HG03469 (cell line): ENCODE measurements around the gene ADIPOQ.
"Not testable (repeated sequence)": the region's sequence is repeated elsewhere in the genome, so short reads cannot be mapped to it uniquely, and the experiment has no call there.

ENCODE experiments used
- ATAC-seq: cut with Tn5 transposase; IDR thresholded peaks from one replicate; pipeline ENCODE4 v1.9.1; 2021; ENCODE audit warnings: mild to moderate bottlenecking, moderate library complexity, moderate number of reproducible peaks; ENCODE audit not compliant: unreplicated experiment

Gene ADIPOQ

DNA sequence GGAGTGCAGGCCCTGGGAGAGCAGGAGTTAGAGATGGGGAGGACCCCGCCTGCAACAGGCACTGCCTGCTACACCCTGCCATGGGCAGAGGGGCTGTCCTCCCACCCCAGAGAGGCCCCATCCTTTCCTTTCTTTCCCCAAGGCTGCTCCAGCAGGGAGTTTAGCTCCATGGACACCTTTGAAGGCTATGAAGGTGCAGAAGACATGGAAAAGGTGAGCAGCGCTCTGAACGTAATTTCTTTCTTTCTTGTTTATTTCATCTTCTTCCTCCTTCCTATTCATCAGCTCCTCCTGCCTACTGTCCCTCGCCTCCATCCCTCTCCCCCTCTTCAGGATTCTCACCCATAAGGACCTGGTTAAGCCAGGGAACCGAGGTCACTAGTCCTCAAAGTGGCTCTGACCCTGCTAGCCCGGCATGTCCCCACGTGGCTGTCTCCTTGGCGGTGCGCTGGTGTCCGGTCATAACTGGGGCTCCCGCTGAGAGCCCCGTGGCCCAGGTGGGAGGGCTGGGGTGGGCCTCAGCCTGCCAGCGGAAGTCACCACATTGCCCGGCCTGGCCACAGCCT, 16.0 kb upstream of the ADIPOQ start:
- ATAC-seq = no peak

DNA sequence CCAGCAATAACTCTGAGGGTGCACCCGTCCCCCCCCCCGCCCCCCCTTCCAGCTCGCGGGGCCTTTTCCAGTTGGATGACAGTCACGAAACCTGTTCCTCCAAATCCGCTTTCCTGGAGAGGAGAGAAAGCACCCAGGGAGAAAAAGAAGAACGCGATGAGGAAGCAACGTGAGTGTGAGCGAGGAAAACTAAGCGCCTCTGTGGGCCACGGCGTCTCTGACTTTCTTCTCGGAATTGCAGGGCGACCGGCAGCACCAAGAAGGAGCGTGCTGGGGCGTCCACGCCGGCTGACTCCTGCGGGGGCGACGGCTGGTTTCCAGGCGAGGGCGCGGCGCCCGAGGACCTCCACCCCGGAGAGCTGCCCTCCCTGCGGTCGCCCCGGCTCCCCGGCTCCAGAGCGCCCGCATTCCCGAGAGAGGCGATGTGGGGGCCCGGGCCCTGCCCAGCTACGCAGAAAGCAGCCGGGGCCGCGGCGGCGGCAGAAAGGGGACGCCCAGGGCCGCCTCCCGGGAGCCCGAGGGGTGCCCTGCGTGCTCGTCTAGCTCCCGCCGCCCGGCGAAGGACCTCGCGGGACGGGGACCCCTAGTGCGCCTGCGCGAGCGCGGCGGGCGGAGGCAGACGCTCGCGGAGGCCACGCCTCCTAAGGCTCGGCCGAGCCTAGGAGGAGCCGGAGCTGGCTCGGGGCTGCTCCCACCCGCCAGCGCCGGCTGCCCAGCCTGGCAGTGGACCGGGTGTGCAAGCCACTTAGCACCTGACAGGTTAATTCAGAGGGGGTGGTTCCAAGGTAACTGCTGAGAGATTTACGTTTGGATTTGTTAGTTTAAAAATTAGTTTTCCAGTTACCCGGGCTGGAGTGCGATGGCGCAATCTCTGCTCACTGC, 15.3 kb upstream of the ADIPOQ start:
- peak; percentile 67 for ATAC-seq

DNA sequence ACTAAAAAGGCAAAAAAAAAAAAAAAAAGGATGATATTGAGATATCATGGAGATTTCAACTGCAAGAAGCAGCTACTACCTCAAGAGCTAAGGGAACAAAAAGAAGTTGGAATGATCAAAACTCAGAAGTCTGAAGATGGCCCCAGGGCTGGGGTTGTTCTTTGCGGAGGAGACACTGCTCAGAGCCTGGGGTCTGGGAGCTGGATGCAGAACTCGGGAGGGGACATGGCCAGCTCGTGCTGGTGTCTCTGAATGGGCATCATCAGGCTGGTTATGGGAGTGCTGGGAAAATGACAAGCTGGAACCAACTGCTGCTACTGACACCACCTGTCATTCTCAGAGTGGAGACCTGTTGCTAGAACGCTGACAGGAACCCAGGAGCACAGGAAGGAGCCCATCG, 14.2 kb upstream of the ADIPOQ start:
- no peak for ATAC-seq

- ATAC-seq = no peak
Observed at GRCh38 chr3:186831798-186832197, 10.7 kb upstream of the ADIPOQ start.

DNA sequence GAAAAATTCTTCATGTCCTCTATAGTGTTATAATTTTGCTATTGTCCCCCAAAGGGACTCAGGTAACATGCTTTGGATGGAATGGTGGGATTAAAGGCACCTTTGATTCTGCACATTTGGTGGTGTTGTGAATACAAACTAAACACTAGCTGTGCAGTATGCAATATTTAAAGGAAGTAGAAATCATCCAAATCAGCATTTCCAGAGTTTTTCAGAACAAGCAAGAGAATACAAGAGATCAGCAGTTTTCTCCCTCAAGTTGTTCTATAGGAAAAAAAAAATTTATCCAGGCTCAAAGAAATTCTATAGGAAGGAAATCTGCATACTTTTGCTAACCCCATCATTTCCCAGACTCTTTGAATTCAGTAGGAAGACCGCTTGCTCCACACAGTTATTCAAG, 10.2 kb upstream of the ADIPOQ start:
- no peak for ATAC-seq

DNA sequence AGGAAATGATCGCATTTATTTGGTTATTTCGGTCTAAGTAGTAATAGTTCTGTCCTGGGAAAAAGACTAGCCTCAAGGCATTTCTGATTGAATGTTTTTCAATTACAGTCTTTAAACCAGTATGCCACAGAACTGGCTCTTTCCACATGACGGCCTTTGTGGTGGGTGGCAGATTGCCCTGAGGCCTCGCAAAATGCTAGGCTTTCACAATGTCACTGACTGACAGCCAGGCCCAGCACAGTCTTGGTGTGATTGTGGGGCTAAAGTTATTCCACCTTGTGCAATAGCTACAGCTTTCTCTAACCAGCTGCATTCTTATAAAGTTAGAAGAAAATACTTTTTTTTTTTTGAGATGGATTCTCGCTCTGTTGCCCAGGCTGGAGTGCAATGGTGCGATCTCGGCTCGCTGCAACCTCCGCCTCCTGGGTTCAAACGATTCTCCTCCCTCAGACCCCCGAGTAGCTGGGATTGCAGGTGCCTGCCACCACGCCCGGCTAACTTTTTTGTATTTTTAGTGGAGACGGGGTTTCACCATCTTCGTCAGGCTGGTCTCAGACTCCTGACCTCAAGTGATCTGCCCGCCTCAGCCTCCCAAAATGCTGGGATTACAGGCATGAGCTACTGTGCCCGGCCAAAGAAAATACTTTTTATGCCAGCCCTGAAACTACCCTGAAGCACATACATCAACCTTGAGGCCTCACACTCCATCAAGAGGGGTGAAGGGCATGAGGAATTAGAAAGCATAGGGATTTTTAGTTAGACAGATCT, 2.5 kb upstream of the ADIPOQ start:
- ATAC-seq = no peak

- no peak for ATAC-seq
Observed at GRCh38 chr3:186841620-186842019, 890 bp upstream of the ADIPOQ start.

- ATAC-seq = no peak
Observed at GRCh38 chr3:186843039-186843432, 526 bp downstream of the ADIPOQ start.

DNA sequence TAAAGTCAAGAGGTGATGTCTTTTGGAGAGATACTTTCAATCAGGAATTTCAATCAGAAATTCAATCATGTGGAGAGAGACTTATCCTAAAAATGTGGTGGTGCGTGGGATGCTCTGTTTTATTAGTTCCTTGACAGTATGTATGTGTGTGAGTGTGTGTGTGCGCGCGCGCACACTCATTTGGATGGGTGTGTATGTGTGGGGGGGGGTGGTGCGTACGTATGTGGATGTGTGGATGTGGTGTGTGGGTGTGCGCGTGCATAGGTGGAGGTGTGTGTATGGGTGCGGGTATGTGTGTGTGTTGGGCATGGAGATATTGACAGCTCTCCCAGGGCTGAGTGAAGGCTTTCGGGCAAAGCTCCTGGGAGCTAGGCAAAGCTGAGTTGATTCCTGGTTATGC, 2.4 kb downstream of the ADIPOQ start:
- ATAC-seq = no peak

DNA sequence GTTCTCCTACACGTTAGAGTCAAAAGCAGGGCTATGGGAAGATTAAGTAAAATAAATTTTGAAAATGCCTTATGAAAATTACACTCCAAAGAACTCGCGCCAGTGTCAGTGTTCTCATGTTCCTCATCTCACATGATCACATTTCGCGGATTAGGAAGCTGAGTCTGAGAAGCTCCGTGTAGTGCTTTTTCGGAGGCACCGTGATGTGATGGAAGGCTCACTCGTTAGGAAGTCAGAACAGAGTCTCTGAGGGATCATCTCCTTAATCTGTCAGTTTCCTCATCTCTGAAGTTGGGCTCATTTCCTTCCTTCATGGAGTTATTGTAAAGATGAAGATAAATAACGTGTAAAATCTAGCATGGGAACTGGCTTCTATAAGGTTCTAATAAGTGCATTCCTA, 3.2 kb downstream of the ADIPOQ start:
- ATAC-seq = no peak

GRCh38 chr3:186847437-186847836, 4.9 kb downstream of the ADIPOQ start:
- no peak for ATAC-seq

DNA sequence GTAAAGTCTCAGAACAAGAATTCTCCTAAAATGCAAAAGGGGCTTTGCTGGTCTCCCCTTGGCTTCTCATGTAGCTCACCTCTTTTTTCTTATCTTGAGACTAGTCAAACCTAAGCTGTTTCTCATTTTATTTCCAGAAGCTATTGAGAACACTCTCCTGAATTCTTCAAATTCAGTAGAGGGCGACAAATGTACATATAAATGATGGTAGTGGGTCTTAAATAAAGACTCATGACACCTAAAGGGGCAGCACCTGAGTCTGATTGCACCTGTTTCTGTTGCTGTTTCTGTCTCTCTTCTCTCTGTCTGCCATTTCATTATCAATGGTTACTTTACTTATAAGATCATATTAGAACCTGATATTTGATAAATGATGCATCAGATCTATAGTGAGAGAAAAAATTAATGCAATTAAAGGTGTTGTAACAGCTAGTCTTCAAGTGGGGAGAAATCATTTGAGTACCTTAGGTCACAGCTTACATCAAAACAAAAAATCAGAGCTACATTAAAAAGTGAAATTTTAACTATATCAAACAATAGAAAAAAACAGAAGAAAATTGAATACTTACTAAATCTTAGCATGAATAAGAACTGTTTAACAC, 7.0 kb downstream of the ADIPOQ start:
- no peak for ATAC-seq

GRCh38 chr3:186851835-186852234, 9.3 kb downstream of the ADIPOQ start:
- not testable (repeated sequence) for ATAC-seq

DNA sequence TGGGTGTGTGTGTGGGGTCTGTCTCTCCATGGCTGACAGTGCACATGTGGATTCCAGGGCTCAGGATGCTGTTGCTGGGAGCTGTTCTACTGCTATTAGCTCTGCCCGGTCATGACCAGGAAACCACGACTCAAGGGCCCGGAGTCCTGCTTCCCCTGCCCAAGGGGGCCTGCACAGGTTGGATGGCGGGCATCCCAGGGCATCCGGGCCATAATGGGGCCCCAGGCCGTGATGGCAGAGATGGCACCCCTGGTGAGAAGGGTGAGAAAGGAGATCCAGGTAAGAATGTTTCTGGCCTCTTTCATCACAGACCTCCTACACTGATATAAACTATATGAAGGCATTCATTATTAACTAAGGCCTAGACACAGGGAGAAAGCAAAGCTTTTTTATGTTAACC, 10.5 kb downstream of the ADIPOQ start:
- no peak for ATAC-seq

DNA sequence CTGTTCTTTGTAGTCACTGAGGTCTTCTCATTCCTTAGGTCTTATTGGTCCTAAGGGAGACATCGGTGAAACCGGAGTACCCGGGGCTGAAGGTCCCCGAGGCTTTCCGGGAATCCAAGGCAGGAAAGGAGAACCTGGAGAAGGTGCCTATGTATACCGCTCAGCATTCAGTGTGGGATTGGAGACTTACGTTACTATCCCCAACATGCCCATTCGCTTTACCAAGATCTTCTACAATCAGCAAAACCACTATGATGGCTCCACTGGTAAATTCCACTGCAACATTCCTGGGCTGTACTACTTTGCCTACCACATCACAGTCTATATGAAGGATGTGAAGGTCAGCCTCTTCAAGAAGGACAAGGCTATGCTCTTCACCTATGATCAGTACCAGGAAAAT, 11.6 kb downstream of the ADIPOQ start:
- ATAC-seq = no peak

DNA sequence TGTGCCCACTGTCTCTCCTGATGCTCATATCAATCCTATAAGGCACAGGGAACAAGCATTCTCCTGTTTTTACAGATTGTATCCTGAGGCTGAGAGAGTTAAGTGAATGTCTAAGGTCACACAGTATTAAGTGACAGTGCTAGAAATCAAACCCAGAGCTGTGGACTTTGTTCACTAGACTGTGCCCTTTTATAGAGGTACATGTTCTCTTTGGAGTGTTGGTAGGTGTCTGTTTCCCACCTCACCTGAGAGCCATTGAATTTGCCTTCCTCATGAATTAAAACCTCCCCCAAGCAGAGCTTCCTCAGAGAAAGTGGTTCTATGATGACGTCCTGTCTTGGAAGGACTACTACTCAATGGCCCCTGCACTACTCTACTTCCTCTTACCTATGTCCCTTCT, 12.4 kb downstream of the ADIPOQ start:
- ATAC-seq = no peak

- no peak for ATAC-seq
Observed at GRCh38 chr3:186857743-186858142, 15.2 kb downstream of the ADIPOQ start.

- not testable (repeated sequence) for ATAC-seq
Observed at GRCh38 chr3:186865215-186865853, 22.8 kb downstream of the ADIPOQ start.

DNA sequence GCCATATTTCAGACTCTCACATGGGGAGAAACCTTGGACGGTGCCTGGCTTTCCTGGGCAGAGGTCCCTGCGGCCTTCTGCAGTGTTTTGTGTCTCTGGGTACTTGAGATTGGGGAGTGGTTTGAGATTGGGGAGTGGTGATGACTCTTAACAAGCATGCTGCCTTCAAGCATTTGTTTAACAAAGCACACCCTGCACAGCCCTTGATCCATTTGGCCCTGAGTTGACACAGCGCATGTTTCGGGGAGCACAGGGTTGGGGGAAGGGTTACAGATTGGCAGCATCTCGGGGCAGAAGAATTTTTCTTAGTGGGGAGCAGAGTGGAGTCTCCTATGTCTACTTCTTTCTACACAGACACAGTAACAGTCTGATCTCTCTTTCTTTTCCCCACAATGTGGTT, 23.6 kb downstream of the ADIPOQ start:
- not testable (repeated sequence) for ATAC-seq

- no peak for ATAC-seq
Observed at GRCh38 chr3:186869253-186870100, 27.0 kb downstream of the ADIPOQ start.
